SK-N-SH (cell line): ENCODE measurements around the gene MYO9A. TPM values are rescaled to one million over a fixed set of nuclear protein-coding genes. Genes with fewer than 3 reads are reported as not detected.

Source experiments
- CTCF ChIA-PET: fragments of 300-600, 350-600 bp; formaldehyde crosslinking; extraction: SDS; loops from one replicate; lab custom pipeline; 2021; lab: Yijun Ruan, JAX
- POLR2A ChIA-PET: fragments of 350-600 bp; sonication (Branson Sonifier 250); formaldehyde crosslinking; extraction: SDS; loops from one replicate; lab custom pipeline; 2020; ENCODE audit warnings: antibody characterized with exemption, inconsistent platforms; lab: Yijun Ruan, JAX
- DNase-seq: peaks from one replicate; pipeline ENCODE4 v3.0.0; 2012
- H2AFZ ChIP-seq: fragments of 200-600 bp; sonication (generic); 2 replicates; pipeline ENCODE4 v1.8.1; 2016; ENCODE audit warnings: antibody characterized with exemption, mild to moderate bottlenecking, low read depth
- H3F3A ChIP-seq: fragments of 200-600 bp; sonication (generic); replicated peaks from 2 replicates; pipeline ENCODE3; 2016; ENCODE audit warnings: antibody characterized with exemption, mild to moderate bottlenecking; ENCODE audit not compliant: insufficient read depth
- H3K27ac ChIP-seq, 2 experiments: fragments of 200-500 bp in 1 of 2; fragments of 200-600 bp in 1 of 2; sonication (Bioruptor generic) in 1 of 2; sonication (generic), shearing (Covaris generic) in 1 of 2; 2 replicates each; pipeline versions ENCODE4 v1.5.1 to v1.6.1; 2014 to 2016; ENCODE audit warnings: low read depth in 2 of 2, inconsistent platforms in 1 of 2, low read length in 1 of 2, mild to moderate bottlenecking in 1 of 2, mixed read lengths in 1 of 2
- H3K27me3 ChIP-seq: fragments of 200-600 bp; sonication (generic), shearing (Covaris generic); 2 replicates; pipeline ENCODE4 v1.6.1; 2016; ENCODE audit warnings: mixed run types; ENCODE audit not compliant: insufficient read depth
- H3K36me3 ChIP-seq, 2 experiments: fragments of 200-500 bp in 1 of 2; fragments of 200-600 bp in 1 of 2; sonication (Bioruptor generic) in 1 of 2; sonication (generic) in 1 of 2; replicated peaks in 1 of 2; 2 replicates each; pipeline versions ENCODE3 to v1.5.1; 2014 to 2016; ENCODE audit warnings: low read length in 1 of 2, mild to moderate bottlenecking in 1 of 2; ENCODE audit not compliant: insufficient read depth in 2 of 2, control insufficient read depth in 1 of 2
- H3K4me1 ChIP-seq, 2 experiments: fragments of 200-500 bp in 1 of 2; fragments of 200-600 bp in 1 of 2; sonication (Bioruptor generic) in 1 of 2; sonication (generic), shearing (Covaris generic) in 1 of 2; 2 replicates each; pipeline versions ENCODE4 v1.5.1 to v1.6.1; 2014 to 2016; ENCODE audit warnings: low read depth in 1 of 2, low read length in 1 of 2, mixed run types in 1 of 2; ENCODE audit not compliant: insufficient read depth in 2 of 2, control insufficient read depth in 1 of 2
- H3K4me2 ChIP-seq: fragments of 200-600 bp; sonication (generic), shearing (Covaris generic); 2 replicates; pipeline ENCODE4 v1.6.1; 2017; ENCODE audit warnings: mixed run types
- H3K4me3 ChIP-seq, 2 experiments: fragments of 200-500 bp in 1 of 2; fragments of 200-600 bp in 1 of 2; sonication (Bioruptor generic) in 1 of 2; sonication (generic), shearing (Covaris generic) in 1 of 2; 2 replicates each; pipeline versions ENCODE4 v1.5.1 to v1.8.1; 2014 to 2016; ENCODE audit warnings: low read depth in 2 of 2, inconsistent platforms in 1 of 2, low read length in 1 of 2, mild to moderate bottlenecking in 1 of 2, mixed read lengths in 1 of 2, moderate library complexity in 1 of 2
- H3K79me2 ChIP-seq: fragments of 200-600 bp; sonication (generic); 2 replicates; pipeline ENCODE4 v1.8.1; 2017; ENCODE audit warnings: mild to moderate bottlenecking; ENCODE audit not compliant: insufficient read depth
- H3K9ac ChIP-seq: fragments of 200-600 bp; sonication (generic); 2 replicates; pipeline ENCODE4 v1.6.1; 2017; ENCODE audit warnings: mixed run types
- H3K9me2 ChIP-seq: fragments of 200-600 bp; sonication (generic); 2 replicates; pipeline ENCODE4 v1.6.1; 2017; ENCODE audit warnings: mixed run types
- H3K9me3 ChIP-seq: fragments of 200-600 bp; sonication (generic); 2 replicates; pipeline ENCODE4 v1.6.1; 2017; ENCODE audit warnings: mixed run types, mild to moderate bottlenecking, moderate library complexity
- H4K20me1 ChIP-seq: fragments of 200-600 bp; sonication (generic); 2 replicates; pipeline ENCODE4 v1.6.1; 2017; ENCODE audit warnings: mild to moderate bottlenecking, mixed run types; ENCODE audit not compliant: insufficient read depth
- ELF1 ChIP-seq: IDR thresholded peaks from 2 replicates; pipeline ENCODE4 v1.4.0; 2012
- EP300 ChIP-seq, 2 experiments: IDR thresholded peaks; 2 replicates each; pipeline versions ENCODE4 v1.4.0 to v1.6.1; 2012; ENCODE audit warnings: borderline replicate concordance in 1 of 2, low read depth in 1 of 2, low read length in 1 of 2
- EZH2phosphoT487 ChIP-seq: fragments of 200-600 bp; sonication (generic); IDR thresholded peaks from 2 replicates; pipeline ENCODE4 v1.6.1; 2017; ENCODE audit warnings: low read depth, mixed run types, mild to moderate bottlenecking, antibody characterized with exemption, moderate library complexity, borderline replicate concordance
- FOSL2 ChIP-seq: IDR thresholded peaks from 2 replicates; pipeline ENCODE4 v1.4.0; 2012; ENCODE audit warnings: low read depth, mild to moderate bottlenecking, moderate library complexity, borderline replicate concordance
- GABPA ChIP-seq: IDR thresholded peaks from 2 replicates; pipeline ENCODE4 v1.4.0; 2012; ENCODE audit warnings: low read depth, mild to moderate bottlenecking
- MXI1 ChIP-seq: IDR thresholded peaks from 2 replicates; pipeline ENCODE4 v1.6.1; 2012; ENCODE audit warnings: mild to moderate bottlenecking, low read depth, low read length, improper control_type of control experiment
- NFIC ChIP-seq: IDR thresholded peaks from 2 replicates; pipeline ENCODE4 v1.4.0; 2012; ENCODE audit warnings: borderline replicate concordance
- NRF1 ChIP-seq: IDR thresholded peaks from 2 replicates; pipeline ENCODE4 v1.6.1; 2012; ENCODE audit warnings: low read depth, mild to moderate bottlenecking, low read length
- POLR2AphosphoS5 ChIP-seq: IDR thresholded peaks from 2 replicates; pipeline ENCODE4 v1.6.1; 2012; ENCODE audit warnings: low read depth, low read length
- RAD21 ChIP-seq: IDR thresholded peaks from 2 replicates; pipeline ENCODE4 v1.6.1; 2012; ENCODE audit warnings: mild to moderate bottlenecking, low read length
- SMC3 ChIP-seq: IDR thresholded peaks from 2 replicates; pipeline ENCODE4 v1.6.1; 2012; ENCODE audit warnings: low read depth, low read length, improper control_type of control experiment
- YY1 ChIP-seq: IDR thresholded peaks from 2 replicates; pipeline ENCODE4 v1.4.0; 2012; ENCODE audit warnings: low read depth, mild to moderate bottlenecking
- WGBS: methylation state at CpG from one replicate; pipeline ENCODE4 v1.1.6; 2017; ENCODE audit warnings: low lambda C conversion rate; 5-methylcytosine and 5-hydroxymethylcytosine counted together
- polyA plus RNA-seq, 3 experiments: library from polyadenylated mRNA; depleted of rRNA; stranded (reverse); fragments of >200 nt; gene quantifications; 2 replicates each; pipeline ENCODE4 v1.2.3, GENCODE V29; 2012
- TF ChIP-seq, protein P1 (sequence below): fragments of 150-350 bp; IDR thresholded peaks from 2 replicates; pipeline ENCODE4 v1.6.1; 2016; ENCODE audit warnings: mild to moderate bottlenecking, low read depth, low read length
- TF ChIP-seq, protein P2 (sequence below): IDR thresholded peaks from 2 replicates; pipeline ENCODE4 v1.6.1; 2012; ENCODE audit warnings: mild to moderate bottlenecking, low read depth, low read length, moderate library complexity

The MYO9A gene
- polyA plus RNA-seq, 1 of the 3 experiments (the other 2 are of a cell fraction), result 4.1 TPM

DNA sequence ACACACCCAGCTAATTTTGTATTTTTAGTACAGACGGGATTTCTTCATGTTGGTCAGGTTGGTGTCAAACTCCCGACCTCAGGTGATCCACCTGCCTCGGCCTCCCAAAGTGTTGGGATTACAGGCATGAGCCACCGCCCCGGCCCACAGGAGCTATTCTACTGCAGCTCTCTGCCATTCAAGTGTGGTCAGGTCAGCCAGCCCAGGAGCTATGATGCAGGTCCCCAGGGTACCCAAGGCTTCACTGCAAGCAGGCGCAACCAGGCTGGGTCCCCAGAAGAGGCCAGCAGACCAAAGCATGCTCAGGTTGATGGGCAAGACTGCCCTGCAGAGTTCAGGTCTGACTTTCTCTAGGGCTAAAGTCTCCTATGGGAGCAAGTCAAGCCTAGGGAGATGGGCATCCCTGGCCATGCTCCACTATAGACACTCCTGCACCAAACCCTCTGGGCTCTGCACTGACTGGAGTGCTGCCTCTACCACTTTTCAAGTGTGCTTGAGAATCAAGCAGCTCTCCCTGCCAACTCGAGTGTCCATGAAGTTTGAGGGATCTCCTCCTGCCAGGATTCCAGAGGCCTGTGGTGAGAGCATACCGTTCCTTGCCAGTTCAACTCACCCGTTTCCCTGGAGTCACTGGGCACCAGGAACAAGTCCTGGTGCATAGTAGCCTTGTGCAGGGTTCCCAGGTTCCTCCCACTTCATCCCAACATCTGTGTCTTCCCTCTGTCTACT, 30.9 kb downstream of the MYO9A start (continued):
- TF ChIP-seq FOSL2 (no peak), GABPA (no peak)

DNA sequence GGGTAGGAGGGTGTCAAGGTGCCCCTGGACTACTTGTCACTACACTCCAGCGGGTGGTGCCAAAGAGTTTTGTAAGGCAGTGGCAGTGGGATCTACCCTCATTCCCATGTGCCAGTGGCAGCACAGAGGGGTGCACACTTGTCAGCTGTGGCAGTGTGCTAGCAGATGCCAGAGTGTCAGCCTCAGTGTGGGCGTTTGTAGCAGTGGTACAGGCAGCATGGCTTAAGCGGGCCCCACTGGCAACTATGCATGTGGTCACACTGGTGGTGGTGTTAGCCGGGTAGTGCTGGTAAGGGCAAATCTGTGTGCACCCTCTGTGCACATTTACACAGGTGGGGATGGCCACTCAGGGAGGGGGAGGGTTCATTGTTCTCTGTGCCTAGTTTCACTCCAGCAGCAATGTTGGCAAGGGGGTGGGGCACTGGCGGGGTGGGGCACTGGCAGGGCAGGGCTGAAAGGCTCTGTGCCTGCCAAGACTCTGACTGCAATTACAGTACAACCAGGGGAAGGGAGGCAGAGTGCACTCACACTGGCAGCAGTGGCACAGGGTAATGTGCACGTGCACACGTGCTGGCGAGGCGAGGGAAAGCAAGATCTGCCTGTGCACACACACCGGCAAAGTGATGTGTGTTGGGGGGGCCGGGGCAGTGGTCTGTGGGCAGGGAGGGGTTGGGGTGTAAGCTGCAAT, 31.8 kb downstream of the MYO9A start:
- Histone ChIP-seq H3F3A (no peaks in the 10 kb centered on the region), H4K20me1 (peaks cover 6% of the 10 kb centered on the region; the same call in 1 of the 2 replicates), H3K9me2 (no peaks in the 10 kb centered on the region), H3K9me3 (no peaks in the 10 kb centered on the region), H3K4me3 (no peak overlapping the region), H3K9ac (no peak overlapping the region), H3K4me2 (no peak overlapping the region), H3K36me3 (peaks cover 0 to 8% of the 10 kb centered on the region in 2 experiments), H3K79me2 (peaks cover 24% of the 10 kb centered on the region), H3K4me1 (no peaks in the 10 kb centered on the region), H2AFZ (no peak overlapping the region), H3K27ac (no peak overlapping the region), H3K27me3 (no peaks in the 10 kb centered on the region)
- DNase-seq, result no peak
- 91% methylated on average over 9 of the region's 11 CpGs for WGBS
- CTCF ChIA-PET, result no interaction called here
- no peak for TF ChIP-seq RAD21
- no peak for TF ChIP-seq SMC3
- TF ChIP-seq, all 33 proteins: peak for 0
- POLR2A ChIA-PET, result no interaction called here

DNA sequence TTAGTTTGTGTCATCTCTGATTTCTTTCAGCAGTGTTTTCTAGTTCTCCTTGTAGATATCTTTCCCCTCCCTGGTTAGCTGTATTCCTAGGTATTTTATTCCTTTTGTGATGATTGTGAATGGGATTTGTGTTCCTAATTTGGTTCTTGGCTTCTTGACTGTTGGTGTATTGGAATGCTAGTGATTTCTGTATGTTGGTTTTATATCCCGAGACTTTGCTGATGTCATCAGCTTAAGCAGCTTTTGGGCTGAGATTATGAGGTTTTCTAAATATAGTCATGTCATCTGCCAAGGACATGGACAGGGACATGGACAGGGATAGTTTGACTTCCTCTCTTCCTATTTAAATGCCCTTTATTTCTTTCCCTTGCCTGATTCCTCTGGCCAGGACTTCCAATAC, 35.8 kb downstream of the MYO9A start:
- POLR2A ChIA-PET, result no interaction called here
- H2AFZ ChIP-seq, result no peak overlapping the region
- no peak overlapping the region for H3K4me3 ChIP-seq
- no peak overlapping the region for H3K27ac ChIP-seq
- TF ChIP-seq ELF1 (no peak), GABPA (no peak), NRF1 (no peak), YY1 (no peak), EP300 (IDR thresholded peaks at IDR 0.05; ENCODE audit: borderline replicate concordance in 1 of 2, low read depth in 1 of 2, low read length in 1 of 2) (no peak), FOSL2 (no peak), EZH2phosphoT487 (no peak), POLR2AphosphoS5 (no peak), NFIC (no peak), MXI1 (no peak)
- TF ChIP-seq, protein P1, sequence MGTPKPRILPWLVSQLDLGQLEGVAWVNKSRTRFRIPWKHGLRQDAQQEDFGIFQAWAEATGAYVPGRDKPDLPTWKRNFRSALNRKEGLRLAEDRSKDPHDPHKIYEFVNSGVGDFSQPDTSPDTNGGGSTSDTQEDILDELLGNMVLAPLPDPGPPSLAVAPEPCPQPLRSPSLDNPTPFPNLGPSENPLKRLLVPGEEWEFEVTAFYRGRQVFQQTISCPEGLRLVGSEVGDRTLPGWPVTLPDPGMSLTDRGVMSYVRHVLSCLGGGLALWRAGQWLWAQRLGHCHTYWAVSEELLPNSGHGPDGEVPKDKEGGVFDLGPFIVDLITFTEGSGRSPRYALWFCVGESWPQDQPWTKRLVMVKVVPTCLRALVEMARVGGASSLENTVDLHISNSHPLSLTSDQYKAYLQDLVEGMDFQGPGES, result no peak
- TF ChIP-seq, protein P2, sequence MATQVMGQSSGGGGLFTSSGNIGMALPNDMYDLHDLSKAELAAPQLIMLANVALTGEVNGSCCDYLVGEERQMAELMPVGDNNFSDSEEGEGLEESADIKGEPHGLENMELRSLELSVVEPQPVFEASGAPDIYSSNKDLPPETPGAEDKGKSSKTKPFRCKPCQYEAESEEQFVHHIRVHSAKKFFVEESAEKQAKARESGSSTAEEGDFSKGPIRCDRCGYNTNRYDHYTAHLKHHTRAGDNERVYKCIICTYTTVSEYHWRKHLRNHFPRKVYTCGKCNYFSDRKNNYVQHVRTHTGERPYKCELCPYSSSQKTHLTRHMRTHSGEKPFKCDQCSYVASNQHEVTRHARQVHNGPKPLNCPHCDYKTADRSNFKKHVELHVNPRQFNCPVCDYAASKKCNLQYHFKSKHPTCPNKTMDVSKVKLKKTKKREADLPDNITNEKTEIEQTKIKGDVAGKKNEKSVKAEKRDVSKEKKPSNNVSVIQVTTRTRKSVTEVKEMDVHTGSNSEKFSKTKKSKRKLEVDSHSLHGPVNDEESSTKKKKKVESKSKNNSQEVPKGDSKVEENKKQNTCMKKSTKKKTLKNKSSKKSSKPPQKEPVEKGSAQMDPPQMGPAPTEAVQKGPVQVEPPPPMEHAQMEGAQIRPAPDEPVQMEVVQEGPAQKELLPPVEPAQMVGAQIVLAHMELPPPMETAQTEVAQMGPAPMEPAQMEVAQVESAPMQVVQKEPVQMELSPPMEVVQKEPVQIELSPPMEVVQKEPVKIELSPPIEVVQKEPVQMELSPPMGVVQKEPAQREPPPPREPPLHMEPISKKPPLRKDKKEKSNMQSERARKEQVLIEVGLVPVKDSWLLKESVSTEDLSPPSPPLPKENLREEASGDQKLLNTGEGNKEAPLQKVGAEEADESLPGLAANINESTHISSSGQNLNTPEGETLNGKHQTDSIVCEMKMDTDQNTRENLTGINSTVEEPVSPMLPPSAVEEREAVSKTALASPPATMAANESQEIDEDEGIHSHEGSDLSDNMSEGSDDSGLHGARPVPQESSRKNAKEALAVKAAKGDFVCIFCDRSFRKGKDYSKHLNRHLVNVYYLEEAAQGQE, result no peak
- peaks cover 0 to 4% of the 10 kb centered on the region in 2 experiments for H3K36me3 ChIP-seq
- no peaks in the 10 kb centered on the region for H3K9me3 ChIP-seq
- no peak overlapping the region for H3K4me2 ChIP-seq
- H3K79me2 ChIP-seq, result peaks cover 18% of the 10 kb centered on the region; the same call in 1 of the 2 replicates
- no peaks in the 10 kb centered on the region for H3K9me2 ChIP-seq
- peaks cover 6% of the 10 kb centered on the region; the same call in 1 of the 2 replicates for H4K20me1 ChIP-seq
- CTCF ChIA-PET, result interaction anchor here (1.2 kb wide), 1 partner anchor 9 kb away, joined by 3 read pairs; no protein-coding TSS in a partner anchor
- H3K9ac ChIP-seq, result no peak overlapping the region
- no peaks in the 10 kb centered on the region for H3K4me1 ChIP-seq
- 95% methylated on average over 1 of the region's 1 CpG for WGBS
- H3F3A ChIP-seq, result no peaks in the 10 kb centered on the region
- H3K27me3 ChIP-seq, result no peaks in the 10 kb centered on the region
- DNase-seq, result no peak
